ENCODE data around the gene TFB2M.

TFB2M gene

DNA sequence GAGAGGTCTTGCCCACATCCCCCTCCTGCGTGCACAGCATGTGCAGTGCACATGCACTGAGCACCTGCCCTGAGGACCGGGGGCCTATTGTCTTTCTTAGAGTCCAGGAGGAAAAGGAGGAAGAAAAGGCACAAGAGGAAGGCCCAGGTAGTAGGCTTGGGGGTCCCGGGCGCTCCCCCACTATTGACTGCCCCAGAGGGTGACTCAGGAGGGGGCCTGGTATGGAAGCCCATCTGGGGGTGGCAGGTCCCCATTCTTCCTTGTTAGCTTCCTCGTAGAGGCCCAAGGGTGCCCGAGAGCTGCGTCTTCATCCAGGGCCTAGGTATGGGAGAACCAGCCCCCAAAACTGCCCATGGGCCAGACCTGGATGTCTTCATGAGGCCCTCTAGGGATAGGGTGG, 54.9 kb downstream of the TFB2M start:
- peaks cover 7% of the 10 kb centered on the region for H3K4me1 ChIP-seq (ENCODE audit: insufficient read depth, low read length, poor library complexity, severe bottlenecking)
- H3K9me2 ChIP-seq (replicated peaks; ENCODE audit: low read depth, low read length), result no peaks in the 10 kb centered on the region
- no peaks in the 10 kb centered on the region for H3K27me3 ChIP-seq (ENCODE audit: insufficient read depth, low read length, poor library complexity, severe bottlenecking)
- H3K36me3 ChIP-seq (ENCODE audit: insufficient read depth, low read length), result no peaks in the 10 kb centered on the region
- H3F3A ChIP-seq (ENCODE audit: low read depth), result no peaks in the 10 kb centered on the region
- no peak overlapping the region for H3K9ac ChIP-seq (ENCODE audit: low read depth, low read length, poor library complexity, severe bottlenecking)
- H3K4me3 ChIP-seq (ENCODE audit: low read length, poor library complexity, severe bottlenecking), result no peak overlapping the region
- H3K4me2 ChIP-seq (ENCODE audit: low read depth, low read length, poor library complexity, severe bottlenecking), result no peak overlapping the region
- no peak overlapping the region for H2AFZ ChIP-seq (ENCODE audit: low read length)
- peaks cover 8% of the 10 kb centered on the region; the same call in 1 of the 2 replicates for H3K79me2 ChIP-seq (ENCODE audit: insufficient read depth, low read length)
- H4K20me1 ChIP-seq (ENCODE audit: insufficient read depth, low read length, poor library complexity, severe bottlenecking), result peaks cover 5% of the 10 kb centered on the region
- peaks cover 15% of the 10 kb centered on the region; the same call in 1 of the 2 replicates for H3K9me3 ChIP-seq (ENCODE audit: insufficient read depth, low read depth, low read length)
- no peak for TF ChIP-seq EZH2phosphoT487 (IDR thresholded peaks at IDR 0.05; ENCODE audit: borderline replicate concordance)
- TF ChIP-seq, protein P1, sequence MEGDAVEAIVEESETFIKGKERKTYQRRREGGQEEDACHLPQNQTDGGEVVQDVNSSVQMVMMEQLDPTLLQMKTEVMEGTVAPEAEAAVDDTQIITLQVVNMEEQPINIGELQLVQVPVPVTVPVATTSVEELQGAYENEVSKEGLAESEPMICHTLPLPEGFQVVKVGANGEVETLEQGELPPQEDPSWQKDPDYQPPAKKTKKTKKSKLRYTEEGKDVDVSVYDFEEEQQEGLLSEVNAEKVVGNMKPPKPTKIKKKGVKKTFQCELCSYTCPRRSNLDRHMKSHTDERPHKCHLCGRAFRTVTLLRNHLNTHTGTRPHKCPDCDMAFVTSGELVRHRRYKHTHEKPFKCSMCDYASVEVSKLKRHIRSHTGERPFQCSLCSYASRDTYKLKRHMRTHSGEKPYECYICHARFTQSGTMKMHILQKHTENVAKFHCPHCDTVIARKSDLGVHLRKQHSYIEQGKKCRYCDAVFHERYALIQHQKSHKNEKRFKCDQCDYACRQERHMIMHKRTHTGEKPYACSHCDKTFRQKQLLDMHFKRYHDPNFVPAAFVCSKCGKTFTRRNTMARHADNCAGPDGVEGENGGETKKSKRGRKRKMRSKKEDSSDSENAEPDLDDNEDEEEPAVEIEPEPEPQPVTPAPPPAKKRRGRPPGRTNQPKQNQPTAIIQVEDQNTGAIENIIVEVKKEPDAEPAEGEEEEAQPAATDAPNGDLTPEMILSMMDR (conservative IDR thresholded peaks at IDR 0.05; ENCODE audit: low read length), result no peak

DNA sequence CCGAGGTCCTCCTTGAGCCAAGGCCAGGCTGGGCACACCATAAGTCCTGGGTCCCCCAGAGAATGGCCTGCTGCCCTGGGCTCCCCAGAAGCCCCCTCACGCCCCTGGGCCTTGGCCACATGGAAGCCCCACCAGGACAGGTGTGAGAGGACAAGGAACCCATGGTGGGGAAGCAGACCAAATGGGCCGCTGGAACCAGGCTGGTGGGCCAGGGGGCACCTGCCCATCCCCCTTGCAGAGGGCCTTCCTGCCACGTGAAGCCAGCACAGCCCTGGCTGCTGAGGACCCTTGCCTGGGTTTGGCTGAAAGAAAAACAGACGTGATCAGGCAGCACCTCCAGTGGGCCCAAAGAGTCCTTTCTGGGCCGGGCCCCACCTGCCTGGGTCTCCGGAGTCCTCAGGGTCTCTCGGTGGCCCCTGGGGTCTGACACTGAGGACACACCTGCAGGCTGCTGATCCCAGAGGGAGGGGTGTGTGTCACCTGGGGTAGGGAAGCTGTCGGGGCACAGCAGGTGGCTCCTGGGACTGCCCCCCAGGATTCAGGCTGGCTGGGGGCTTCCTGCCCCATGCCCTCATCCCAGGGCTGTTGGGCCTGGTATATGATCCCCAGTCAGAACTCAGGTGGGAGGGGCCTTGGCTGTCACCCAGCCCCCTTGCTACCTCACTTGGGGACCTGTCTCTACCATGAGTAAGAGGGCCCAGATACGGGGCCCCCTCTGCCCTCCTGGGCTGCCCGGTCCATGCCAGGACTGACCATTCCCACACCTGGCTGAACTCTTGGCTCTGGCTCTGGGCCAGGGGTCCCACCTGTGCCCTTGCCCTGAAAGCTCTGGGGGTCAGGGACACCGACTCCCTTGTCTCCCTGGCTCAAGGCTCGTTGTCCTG, 55.7 kb downstream of the TFB2M start:
- Histone ChIP-seq H3K4me2 (ENCODE audit: low read depth, low read length, poor library complexity, severe bottlenecking) (no peak overlapping the region), H3K4me3 (ENCODE audit: low read length, poor library complexity, severe bottlenecking) (no peak overlapping the region), H3K9me2 (replicated peaks; ENCODE audit: low read depth, low read length) (no peaks in the 10 kb centered on the region), H3K9ac (ENCODE audit: low read depth, low read length, poor library complexity, severe bottlenecking) (no peak overlapping the region), H3K27me3 (ENCODE audit: insufficient read depth, low read length, poor library complexity, severe bottlenecking) (no peaks in the 10 kb centered on the region), H2AFZ (ENCODE audit: low read length) (no peak overlapping the region), H3K79me2 (ENCODE audit: insufficient read depth, low read length) (peaks cover 16% of the 10 kb centered on the region; the same call in 1 of the 2 replicates), H3F3A (ENCODE audit: low read depth) (no peaks in the 10 kb centered on the region), H3K4me1 (ENCODE audit: insufficient read depth, low read length, poor library complexity, severe bottlenecking) (peaks cover 15% of the 10 kb centered on the region), H3K9me3 (ENCODE audit: insufficient read depth, low read depth, low read length) (peaks cover 15% of the 10 kb centered on the region; the same call in 1 of the 2 replicates), H3K36me3 (ENCODE audit: insufficient read depth, low read length) (no peaks in the 10 kb centered on the region), H4K20me1 (ENCODE audit: insufficient read depth, low read length, poor library complexity, severe bottlenecking) (peaks cover 5% of the 10 kb centered on the region)
- TF ChIP-seq, protein P1 (conservative IDR thresholded peaks at IDR 0.05; ENCODE audit: low read length), result no peak
- TF ChIP-seq EZH2phosphoT487 (IDR thresholded peaks at IDR 0.05; ENCODE audit: borderline replicate concordance), result no peak

GRCh38 chr1:246508897-246509688, 57.0 kb downstream of the TFB2M start:
- no peaks in the 10 kb centered on the region for H3K9me2 ChIP-seq (replicated peaks; ENCODE audit: low read depth, low read length)
- H3K9me3 ChIP-seq (ENCODE audit: insufficient read depth, low read depth, low read length), result peaks cover 5% of the 10 kb centered on the region; the same call in 1 of the 2 replicates
- peaks cover 28% of the 10 kb centered on the region for H3K4me1 ChIP-seq (ENCODE audit: insufficient read depth, low read length, poor library complexity, severe bottlenecking)
- no peaks in the 10 kb centered on the region for H3K36me3 ChIP-seq (ENCODE audit: insufficient read depth, low read length)
- peaks cover 5% of the 10 kb centered on the region for H4K20me1 ChIP-seq (ENCODE audit: insufficient read depth, low read length, poor library complexity, severe bottlenecking)
- TF ChIP-seq, protein P1 (conservative IDR thresholded peaks at IDR 0.05; ENCODE audit: low read length), result no peak
- TF ChIP-seq EZH2phosphoT487 (IDR thresholded peaks at IDR 0.05; ENCODE audit: borderline replicate concordance), result no peak
- no peak overlapping the region for H3K9ac ChIP-seq (ENCODE audit: low read depth, low read length, poor library complexity, severe bottlenecking)
- H3K27me3 ChIP-seq (ENCODE audit: insufficient read depth, low read length, poor library complexity, severe bottlenecking), result no peaks in the 10 kb centered on the region
- H3F3A ChIP-seq (ENCODE audit: low read depth), result no peaks in the 10 kb centered on the region
- H3K4me2 ChIP-seq (ENCODE audit: low read depth, low read length, poor library complexity, severe bottlenecking), result no peak overlapping the region
- H3K79me2 ChIP-seq (ENCODE audit: insufficient read depth, low read length), result peaks cover 26% of the 10 kb centered on the region; the same call in 1 of the 2 replicates
- no peak overlapping the region for H2AFZ ChIP-seq (ENCODE audit: low read length)
- H3K4me3 ChIP-seq (ENCODE audit: low read length, poor library complexity, severe bottlenecking), result no peak overlapping the region
